GM21360 (cell line): ENCODE data around the gene GLOD4.
"Not testable (repeated sequence)": the region's sequence is repeated elsewhere in the genome, so short reads cannot be mapped to it uniquely, and the experiment has no call there.

Source experiments
- ATAC-seq: cut with Tn5 transposase; IDR thresholded peaks from one replicate; pipeline ENCODE4 v1.9.1; 2021; ENCODE audit warnings: mild to moderate bottlenecking, moderate library complexity; ENCODE audit not compliant: unreplicated experiment

The GLOD4 gene

GRCh38 chr17:778096-778495 is 4.0 kb downstream of the GLOD4 start:
- no peak for ATAC-seq

- no peak for ATAC-seq
These were observed 7.8 kb downstream of the GLOD4 start for GRCh38 chr17:774313-774584.

- no peak for ATAC-seq
These were observed 8.4 kb downstream of the GLOD4 start for GRCh38 chr17:773467-774312.

GRCh38 chr17:773016-773415 is 9.1 kb downstream of the GLOD4 start:
- ATAC-seq: no peak

- no peak for ATAC-seq
These were observed 15.0 kb downstream of the GLOD4 start for GRCh38 chr17:767076-767475.

GRCh38 chr17:760371-760770 is 21.7 kb downstream of the GLOD4 start:
- ATAC-seq: no peak

GRCh38 chr17:759964-760363 is 22.1 kb downstream of the GLOD4 start:
- ATAC-seq: no peak

GRCh38 chr17:756010-756567 is 26.0 kb downstream of the GLOD4 start:
- not testable (repeated sequence) for ATAC-seq

GRCh38 chr17:755319-755961 is 26.6 kb downstream of the GLOD4 start:
- ATAC-seq: not testable (repeated sequence)

GRCh38 chr17:753418-753817 is 28.7 kb downstream of the GLOD4 start:
- no peak for ATAC-seq

- ATAC-seq: no peak
These were observed 29.4 kb downstream of the GLOD4 start for GRCh38 chr17:752620-753219.

GRCh38 chr17:752002-752619 is 30.0 kb downstream of the GLOD4 start, which contains the start of gene GEMIN4:
TSS of gene GEMIN4 (minus strand) at chr17:752264. CDS start at chr17:752142, 122 bp downstream.
- peak; percentile 67 for ATAC-seq

GRCh38 chr17:751269-752001 is 30.6 kb downstream of the GLOD4 start:
- peak; percentile 33 for ATAC-seq

GRCh38 chr17:750431-751037 is 31.5 kb downstream of the GLOD4 start:
- no peak for ATAC-seq

GRCh38 chr17:749359-749758 is 32.7 kb downstream of the GLOD4 start:
- not testable (repeated sequence) for ATAC-seq

- not testable (repeated sequence) for ATAC-seq
These were observed 33.5 kb downstream of the GLOD4 start for GRCh38 chr17:748604-749003.

- ATAC-seq: no peak
These were observed 35.1 kb downstream of the GLOD4 start for GRCh38 chr17:746783-747629.

- ATAC-seq: no peak
These were observed 35.9 kb downstream of the GLOD4 start for GRCh38 chr17:746181-746580.

GRCh38 chr17:745406-745805 is 36.7 kb downstream of the GLOD4 start:
- no peak for ATAC-seq
